GM18508 (cell line): Measurements from ENCODE around the gene LRRC8B.
A peak's percentile ranks its signal among the peaks of the same experiment; 100 is the strongest.

Source experiments
- ATAC-seq: cut with Tn5 transposase; IDR thresholded peaks from one replicate; pipeline ENCODE4 v1.9.1; 2021; ENCODE audit warnings: moderate number of reproducible peaks; ENCODE audit not compliant: insufficient read depth, unreplicated experiment

Gene LRRC8B

GRCh38 chr1:89605692-89606091 is 81.1 kb downstream of the LRRC8B start:
- no peak for ATAC-seq

- no peak for ATAC-seq
These were observed 81.8 kb downstream of the LRRC8B start for GRCh38 chr1:89606227-89606980.

- no peak for ATAC-seq
These were observed 82.5 kb downstream of the LRRC8B start for GRCh38 chr1:89607156-89607555.

- no peak for ATAC-seq
These were observed 83.1 kb downstream of the LRRC8B start for GRCh38 chr1:89607586-89608318.

GRCh38 chr1:89608319-89608983 is 83.8 kb downstream of the LRRC8B start:
- no peak for ATAC-seq

- ATAC-seq, result no peak
These were observed 84.5 kb downstream of the LRRC8B start for GRCh38 chr1:89608984-89609725.

- no peak for ATAC-seq
These were observed 85.3 kb downstream of the LRRC8B start for GRCh38 chr1:89609781-89610456.

GRCh38 chr1:89610457-89611011 is 85.9 kb downstream of the LRRC8B start:
- no peak for ATAC-seq

- ATAC-seq, result peak; percentile 98
These were observed 87.1 kb downstream of the LRRC8B start for GRCh38 chr1:89611721-89612120.

- ATAC-seq, result no peak
These were observed 89.3 kb downstream of the LRRC8B start for GRCh38 chr1:89613928-89614327.

- ATAC-seq, result no peak
These were observed 91.3 kb downstream of the LRRC8B start for GRCh38 chr1:89615676-89616598.

GRCh38 chr1:89616844-89617627 is 92.4 kb downstream of the LRRC8B start:
- ATAC-seq, result no peak

GRCh38 chr1:89620664-89621063 is 96.0 kb downstream of the LRRC8B start:
- no peak for ATAC-seq

- ATAC-seq, result no peak
These were observed 98.3 kb downstream of the LRRC8B start for GRCh38 chr1:89622895-89623294.

- no peak for ATAC-seq
These were observed 99.7 kb downstream of the LRRC8B start for GRCh38 chr1:89624314-89624713.

GRCh38 chr1:89624715-89625323 is 100.2 kb downstream of the LRRC8B start:
- ATAC-seq, result no peak

- no peak for ATAC-seq
These were observed 103.0 kb downstream of the LRRC8B start for GRCh38 chr1:89627596-89627962.

GRCh38 chr1:89629146-89629545 is 104.5 kb downstream of the LRRC8B start:
- no peak for ATAC-seq
